Kidney (tissue), 14 donors: ENCODE data around the gene STAG1. TPM values are rescaled to one million over a fixed set of nuclear protein-coding genes. Genes with fewer than 3 reads are reported as not detected.
"Not testable (repeated sequence)": the region's sequence is repeated elsewhere in the genome, so short reads cannot be mapped to it uniquely, and the experiment has no call there.

ENCODE experiments used
- DNase-seq, 5 donors: peaks; one replicate each; pipeline ENCODE4 v3.0.0-alpha.2; 2013 to 2020
- FAIRE-seq: peaks from 2 replicates; lab custom pipeline; 2012; peaks lifted over from hg19 to GRCh38; lab: Jason Lieb, UNC
- H3K27ac ChIP-seq, 2 donors: one replicate each; pipeline ENCODE4 v1.7.0; 2013; ENCODE audit warnings: low read depth in 2 of 2, low read length in 2 of 2, inconsistent platforms in 1 of 2
- H3K27me3 ChIP-seq: one replicate; pipeline ENCODE4 v1.7.1; 2013; ENCODE audit warnings: low read length, inconsistent platforms; ENCODE audit not compliant: control insufficient read depth, insufficient read depth
- H3K36me3 ChIP-seq, 3 donors: one replicate each; pipeline versions ENCODE4 v1.7.0 to v1.7.1; 2013; ENCODE audit warnings: low read length in 3 of 3, control low read depth in 1 of 3, inconsistent platforms in 1 of 3; ENCODE audit not compliant: insufficient read depth in 3 of 3, control insufficient read depth in 2 of 3
- H3K4me1 ChIP-seq, 3 donors: one replicate each; pipeline versions ENCODE4 v1.7.0 to v1.7.1; 2013; ENCODE audit warnings: low read length in 3 of 3, inconsistent platforms in 1 of 3, low read depth in 1 of 3; ENCODE audit not compliant: control insufficient read depth in 2 of 3, insufficient read depth in 2 of 3
- H3K4me3 ChIP-seq, 3 donors: one replicate each; pipeline versions ENCODE4 v1.7.0 to v1.8.1; 2013; ENCODE audit warnings: low read length in 3 of 3, control low read depth in 1 of 3, inconsistent platforms in 1 of 3
- H3K9ac ChIP-seq, 3 donors: one replicate each; pipeline versions ENCODE4 v1.7.0 to v1.7.1; 2013; ENCODE audit warnings: low read length in 3 of 3, control low read depth in 1 of 3, inconsistent platforms in 1 of 3
- H3K9me3 ChIP-seq, 3 donors: one replicate each; pipeline versions ENCODE4 v1.7.0 to v1.7.1; 2013; ENCODE audit warnings: low read length in 3 of 3, control low read depth in 1 of 3, inconsistent platforms in 1 of 3; ENCODE audit not compliant: control insufficient read depth in 2 of 3, insufficient read depth in 1 of 3
- CTCF ChIP-seq: IDR thresholded peaks from 3 replicates; pipeline ENCODE4 v1.5.1; 2012; ENCODE audit warnings: mild to moderate bottlenecking, moderate library complexity, borderline replicate concordance; ENCODE audit not compliant: insufficient read depth; ENCODE audit errors: extremely low read depth
- intact Hi-C: fragments of 100-400 bp; cut with DNase I; formaldehyde crosslinking; loops from one replicate; pipeline ENCODE4 v1.11.1; 2022
- polyA plus RNA-seq: library from polyadenylated mRNA; stranded (reverse); fragments of 350-450 nt; fragmentation: Illumina TruSeq; extraction: RNeasy Lipid Tissue Mini Kit (QIAGEN cat#74804); gene quantifications from one replicate; pipeline ENCODE4 v1.2.3, GENCODE V29; 2014; ENCODE audit warnings: low read depth, low replicate concordance; ENCODE audit not compliant: insufficient read depth
- total RNA-seq: library from RNA; stranded (reverse); fragmentation: NEBNext Ultra II Directional; extraction: Animal tissue kit (Norgen Biotek cat#: 25700); gene quantifications from one replicate; pipeline ENCODE4 v1.2.1, GENCODE V29; 2021
- donor health status: control.
- donor health status: control.
- donor health status: control.
- donor health status: control.
- donor health status: control.
- donor health status: DM: yes; HTN: yes; CAD: no.
- donor health status: Normal renal cell carcinoma (clear cell type).

STAG1 gene
- total and polyA plus RNA-seq, 2 donors from 2014 or later: 7.8 to 49.9 TPM

GRCh38 chr3:136343446-136343845 lies 408.7 kb downstream of the STAG1 start:
- no peak for TF ChIP-seq CTCF
- H3K4me3 ChIP-seq: no peak overlapping the region
- DNase-seq (no peak), FAIRE-seq (no peak)
- H3K27me3 ChIP-seq: no peaks in the 10 kb centered on the region
- no peak overlapping the region for H3K9ac ChIP-seq
- H3K27ac ChIP-seq: no peak overlapping the region
- H3K9me3 ChIP-seq: no peaks in the 10 kb centered on the region
- H3K36me3 ChIP-seq: peaks cover 0 to 2% (median 0%) of the 10 kb centered on the region in 3 donors
- intact Hi-C loops: no loop called here
- H3K4me1 ChIP-seq: peaks cover 0 to 5% (median 5%) of the 10 kb centered on the region in 3 donors

GRCh38 chr3:136336329-136337100 lies 415.7 kb downstream of the STAG1 start:
- intact Hi-C loops: no loop called here
- Histone ChIP-seq H3K4me3 (no peak overlapping the region), H3K27me3 (no peaks in the 10 kb centered on the region), H3K27ac (no peak overlapping the region), H3K4me1 (no peaks in the 10 kb centered on the region), H3K9me3 (no peaks in the 10 kb centered on the region), H3K36me3 (peaks cover 4 to 10% (median 8%) of the 10 kb centered on the region in 3 donors), H3K9ac (no peak overlapping the region)
- no peak for FAIRE-seq
- DNase-seq: no peak
- TF ChIP-seq CTCF: no peak

DNA sequence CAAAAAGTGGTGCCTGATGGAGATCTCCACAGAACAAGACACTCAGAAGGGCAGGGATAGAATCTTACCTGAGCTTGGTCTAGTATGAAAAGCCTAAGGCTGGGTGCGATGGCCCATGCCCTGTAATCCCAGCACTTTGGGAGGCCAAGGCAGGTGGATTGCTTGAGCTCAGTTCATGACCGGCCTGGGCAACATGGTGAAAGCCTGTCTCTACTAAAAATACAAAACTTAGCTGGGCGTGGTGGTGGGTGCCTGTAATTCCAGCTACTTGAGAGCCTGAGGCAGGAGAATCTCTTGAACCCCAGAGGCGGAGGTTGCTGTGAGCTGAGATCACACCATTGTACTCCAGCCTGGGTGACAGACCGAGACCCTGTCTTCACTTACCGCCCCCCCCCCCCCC lies 417.5 kb downstream of the STAG1 start:
- H3K27me3 ChIP-seq, H3K4me1 ChIP-seq, intact Hi-C loops, FAIRE-seq, DNase-seq, H3K9me3 ChIP-seq, H3K9ac ChIP-seq, H3K27ac ChIP-seq, H3K4me3 ChIP-seq: not testable (repeated sequence)
- H3K36me3 ChIP-seq: peaks cover 4 to 10% (median 8%) of the 10 kb centered on the region in 3 donors

DNA sequence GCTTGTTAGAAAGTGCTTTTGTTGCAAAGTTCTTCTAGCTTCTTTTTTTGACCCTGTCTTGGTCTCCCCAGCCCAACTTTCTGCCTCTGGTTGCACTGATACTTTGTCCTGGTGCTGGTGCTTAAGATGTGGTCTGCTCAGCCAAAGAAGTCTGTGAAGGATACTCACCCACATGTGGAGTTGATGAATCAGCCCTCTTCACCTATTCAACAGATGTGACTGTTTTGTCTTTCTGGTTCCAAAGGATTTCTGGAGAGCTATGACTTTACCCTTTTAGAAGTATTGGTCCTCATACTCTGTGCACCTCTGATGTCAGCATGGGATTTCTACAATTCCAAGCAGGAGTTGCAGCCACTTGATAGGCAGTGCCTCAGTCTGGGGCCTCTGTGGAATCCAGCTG lies 418.0 kb downstream of the STAG1 start:
- no peak for FAIRE-seq
- intact Hi-C loops: no loop called here
- no peak overlapping the region for H3K27ac ChIP-seq
- no peaks in the 10 kb centered on the region for H3K9me3 ChIP-seq
- no peaks in the 10 kb centered on the region for H3K4me1 ChIP-seq
- H3K9ac ChIP-seq: no peak overlapping the region
- no peak for TF ChIP-seq CTCF
- no peak overlapping the region for H3K4me3 ChIP-seq
- no peak for DNase-seq
- H3K27me3 ChIP-seq: no peaks in the 10 kb centered on the region
- peaks cover 4 to 13% (median 8%) of the 10 kb centered on the region in 3 donors for H3K36me3 ChIP-seq
